Hematopoietic multipotent progenitor cell treated with erythropoietin and hydrocortisone succinate and interleukin-3 and kit ligand, for 4 days (in vitro differentiated cells): Measurements from ENCODE around the gene CEMIP.

Experiments used
- DNase-seq: peaks from one replicate; pipeline ENCODE4 v3.0.0-alpha.2; 2015

The CEMIP gene

GRCh38 chr15:80778964-80779657 is at the start of gene CEMIP:
Gene CEMIP (plus strand): TSS chr15:80779370. CDS start chr15:80873880, 94,510 bp downstream.
- peak; percentile 80 for DNase-seq

- no peak for DNase-seq
These were observed 48.8 kb upstream of the CEMIP start for GRCh38 chr15:80730387-80730786.

- peak; percentile 13 for DNase-seq
These were observed 48.2 kb upstream of the CEMIP start for GRCh38 chr15:80730926-80731325.

GRCh38 chr15:80732167-80732566 is 47.0 kb upstream of the CEMIP start:
- no peak for DNase-seq

- DNase-seq = no peak
These were observed 46.4 kb upstream of the CEMIP start for GRCh38 chr15:80732818-80733217.

- no peak for DNase-seq
These were observed 45.7 kb upstream of the CEMIP start for GRCh38 chr15:80733460-80733859.

- DNase-seq = no peak
These were observed 43.8 kb upstream of the CEMIP start for GRCh38 chr15:80735344-80735743.

GRCh38 chr15:80736560-80736959 is 42.6 kb upstream of the CEMIP start:
- no peak for DNase-seq

- DNase-seq = no peak
These were observed 39.3 kb upstream of the CEMIP start for GRCh38 chr15:80739919-80740318.

GRCh38 chr15:80742081-80742480 is 37.1 kb upstream of the CEMIP start:
- no peak for DNase-seq

GRCh38 chr15:80743189-80743833 is 35.9 kb upstream of the CEMIP start:
- DNase-seq = no peak

GRCh38 chr15:80744415-80744814 is 34.8 kb upstream of the CEMIP start:
- no peak for DNase-seq

GRCh38 chr15:80744826-80745225 is 34.3 kb upstream of the CEMIP start:
- no peak for DNase-seq

GRCh38 chr15:80745888-80746287 is 33.3 kb upstream of the CEMIP start:
- no peak for DNase-seq

GRCh38 chr15:80747317-80748053 is 31.7 kb upstream of the CEMIP start:
- no peak for DNase-seq

GRCh38 chr15:80749589-80749988 is 29.6 kb upstream of the CEMIP start:
- no peak for DNase-seq

- no peak for DNase-seq
These were observed 28.6 kb upstream of the CEMIP start for GRCh38 chr15:80750575-80750974.

GRCh38 chr15:80752204-80752603 is 27.0 kb upstream of the CEMIP start:
- no peak for DNase-seq

- no peak for DNase-seq
These were observed 26.0 kb upstream of the CEMIP start for GRCh38 chr15:80753161-80753560.

- no peak for DNase-seq
These were observed 25.2 kb upstream of the CEMIP start for GRCh38 chr15:80754014-80754413.

- peak; percentile 24 for DNase-seq
These were observed 23.3 kb upstream of the CEMIP start for GRCh38 chr15:80755885-80756284.

- peak; percentile 50 for DNase-seq
These were observed 20.9 kb upstream of the CEMIP start for GRCh38 chr15:80758130-80758745.

- DNase-seq = peak; percentile 58
These were observed 18.2 kb upstream of the CEMIP start for GRCh38 chr15:80760960-80761359.

GRCh38 chr15:80761754-80762153 is 17.4 kb upstream of the CEMIP start:
- no peak for DNase-seq
